T1000 (cell line): ENCODE measurements around the gene TIMM29.

Experiments used
- DNase-seq: peaks from one replicate; lab custom pipeline; 2025; ENCODE audit warnings: mixed read lengths; lab: John Stamatoyannopoulos, UW

TIMM29 gene

DNA sequence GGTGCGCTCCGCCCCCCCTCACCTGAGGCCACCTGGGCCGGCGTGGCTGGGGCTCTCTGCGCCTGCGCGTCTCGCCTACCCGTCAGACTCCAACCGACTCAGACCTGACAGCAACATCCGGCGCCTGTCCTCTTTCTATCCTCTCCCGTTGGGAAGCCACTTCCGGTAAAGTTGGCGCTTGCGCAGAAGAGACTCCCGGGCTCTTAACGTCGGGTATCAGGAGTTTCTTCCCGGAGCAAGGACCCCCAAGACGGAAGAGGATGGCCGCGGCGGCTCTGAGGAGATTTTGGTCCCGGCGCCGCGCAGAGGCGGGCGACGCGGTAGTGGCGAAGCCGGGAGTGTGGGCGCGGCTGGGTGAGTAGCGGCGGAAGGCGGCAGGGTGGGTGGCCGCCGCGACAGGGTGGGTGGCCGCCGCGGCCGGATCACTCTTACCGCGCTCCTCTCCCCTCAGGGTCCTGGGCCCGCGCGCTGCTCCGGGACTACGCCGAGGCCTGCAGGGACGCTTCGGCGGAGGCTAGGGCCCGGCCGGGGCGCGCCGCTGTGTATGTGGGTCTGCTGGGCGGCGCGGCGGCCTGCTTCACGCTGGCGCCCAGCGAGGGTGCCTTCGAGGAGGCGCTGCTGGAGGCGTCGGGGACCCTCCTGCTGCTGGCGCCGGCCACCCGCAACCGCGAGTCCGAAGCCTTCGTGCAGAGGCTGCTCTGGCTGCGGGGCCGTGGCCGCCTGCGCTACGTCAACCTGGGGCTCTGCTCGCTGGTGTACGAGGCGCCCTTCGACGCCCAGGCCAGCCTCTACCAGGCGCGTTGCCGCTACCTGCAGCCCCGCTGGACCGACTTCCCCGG is at the start of gene TIMM29, which contains the start of gene YIPF2:
TIMM29 (plus strand) TSS at position 249 of the 839 bp plus-strand sequence; CDS start at position 261, 12 bp downstream.
YIPF2 (minus strand) TSS at position 77 of the 839 bp plus-strand sequence. CDS start 229 bp downstream, outside the sequence.
- DNase-seq: peak; percentile 93

DNA sequence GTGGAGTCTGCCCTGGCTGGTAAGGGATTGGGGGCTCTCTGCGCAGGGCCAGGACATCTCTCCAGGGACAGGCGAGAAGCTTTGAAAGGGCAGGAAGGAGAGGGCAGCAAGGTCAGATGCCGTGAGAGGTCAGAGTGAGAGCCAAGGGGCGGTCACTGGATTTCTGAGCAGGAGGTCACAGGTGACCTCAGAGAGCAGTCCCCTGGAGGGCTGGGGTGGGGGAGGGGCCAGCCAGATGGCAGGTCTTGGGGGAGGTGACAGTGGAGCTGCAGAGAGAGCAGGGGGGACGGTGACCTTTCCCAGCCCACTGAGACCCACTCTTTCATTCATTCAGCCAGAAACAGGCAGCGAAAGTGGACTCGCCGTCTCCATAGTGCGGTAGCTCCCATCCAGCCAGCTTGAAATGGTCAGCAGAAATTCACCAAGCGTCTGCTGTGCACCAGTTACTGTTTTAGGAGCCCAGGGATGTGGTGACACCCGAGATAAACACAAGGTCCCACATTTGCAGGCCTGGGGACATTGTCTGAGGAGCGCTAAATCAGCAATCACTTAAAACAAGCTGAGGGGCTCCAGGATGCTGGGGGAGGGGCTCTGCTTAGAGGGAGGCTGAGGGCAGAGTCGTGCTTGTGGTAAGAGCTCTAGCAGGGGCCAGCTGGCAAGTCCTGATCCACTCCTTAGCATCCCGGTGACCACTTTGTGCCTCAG is 47.1 kb upstream of the TIMM29 start:
- DNase-seq: no peak

DNA sequence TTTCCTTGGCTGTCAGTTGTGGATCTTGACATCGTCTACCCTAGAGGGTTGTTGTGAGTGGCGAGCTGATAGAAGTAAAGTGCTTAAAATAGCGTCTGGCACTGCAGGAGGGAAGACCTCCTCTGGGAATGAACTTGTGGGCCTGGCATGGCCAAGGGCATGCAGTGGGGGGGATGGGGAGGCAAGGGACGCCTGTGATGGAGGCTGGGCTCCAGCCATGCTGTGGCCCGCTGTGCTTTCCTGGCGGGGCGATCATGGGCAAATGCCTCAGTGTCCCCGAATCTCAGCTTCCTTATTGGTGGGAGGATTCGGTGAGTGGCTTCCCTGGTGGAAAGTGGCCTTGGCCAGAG is 46.5 kb upstream of the TIMM29 start:
- DNase-seq: no peak

DNA sequence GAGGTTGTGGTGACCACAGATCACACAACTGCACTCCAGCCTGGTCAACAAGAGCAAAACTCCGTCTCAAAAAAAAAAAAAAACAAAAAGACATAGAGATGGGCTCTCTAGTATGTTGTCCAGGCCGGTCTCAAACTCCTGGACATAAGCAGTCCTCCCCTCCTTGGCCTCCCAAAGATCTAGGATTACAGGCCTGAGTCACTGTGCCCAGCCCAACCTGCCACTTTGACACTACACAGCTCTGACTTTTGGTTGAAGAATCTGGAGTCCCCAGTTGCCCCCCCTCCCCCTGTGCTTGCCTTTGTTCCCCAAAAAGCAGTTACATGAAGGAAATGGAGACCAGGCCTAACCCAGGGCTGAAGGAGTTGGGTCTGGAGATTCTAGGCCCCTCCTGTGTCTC is 44.3 kb upstream of the TIMM29 start:
- no peak for DNase-seq

DNA sequence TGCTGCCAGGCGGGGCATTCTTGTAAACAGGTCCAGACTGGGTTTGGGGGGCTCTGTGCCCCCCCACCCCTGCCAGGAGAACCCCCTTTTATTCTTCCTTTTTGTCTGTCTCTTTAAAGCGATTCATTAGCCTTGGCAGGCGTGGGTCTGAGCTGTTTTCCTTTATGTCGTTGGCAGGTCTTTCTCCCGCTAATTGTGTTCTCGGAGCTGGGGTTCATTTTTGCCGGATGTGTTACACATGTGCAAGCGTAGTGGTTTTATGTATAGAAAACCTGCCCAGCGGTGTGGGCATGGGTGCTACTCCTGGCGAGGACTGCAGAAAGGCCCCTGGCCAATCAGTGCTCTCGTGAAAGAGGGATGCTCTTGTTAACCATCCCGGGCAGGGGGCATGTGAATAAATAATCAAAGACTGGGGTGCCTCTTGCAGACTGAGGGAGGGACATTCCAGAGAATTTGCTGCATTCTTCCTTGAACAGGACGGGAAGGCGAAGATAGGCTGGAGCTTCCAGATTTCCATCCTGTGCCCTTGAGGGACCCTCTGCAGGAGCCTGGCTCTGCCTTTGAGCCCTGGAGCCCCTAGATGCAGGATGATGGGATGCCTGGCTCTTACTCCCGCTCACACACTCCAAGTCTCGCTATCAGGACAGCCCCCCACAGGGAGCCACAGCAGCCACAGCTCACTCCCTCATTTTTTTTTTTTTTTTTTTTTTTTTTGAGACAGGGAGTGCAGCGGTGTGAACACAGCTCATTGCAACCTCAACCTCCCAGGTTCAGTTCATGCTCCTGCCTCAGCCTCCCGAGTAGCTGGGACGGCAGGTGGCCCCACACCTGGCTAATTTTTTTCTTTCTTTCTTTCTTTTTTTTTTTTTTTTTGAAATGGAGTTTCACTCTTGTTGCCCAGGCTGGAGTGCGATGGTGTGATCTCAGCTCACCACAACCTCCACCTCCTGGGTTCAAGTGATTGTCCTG is 43.1 kb upstream of the TIMM29 start:
- DNase-seq: no peak

DNA sequence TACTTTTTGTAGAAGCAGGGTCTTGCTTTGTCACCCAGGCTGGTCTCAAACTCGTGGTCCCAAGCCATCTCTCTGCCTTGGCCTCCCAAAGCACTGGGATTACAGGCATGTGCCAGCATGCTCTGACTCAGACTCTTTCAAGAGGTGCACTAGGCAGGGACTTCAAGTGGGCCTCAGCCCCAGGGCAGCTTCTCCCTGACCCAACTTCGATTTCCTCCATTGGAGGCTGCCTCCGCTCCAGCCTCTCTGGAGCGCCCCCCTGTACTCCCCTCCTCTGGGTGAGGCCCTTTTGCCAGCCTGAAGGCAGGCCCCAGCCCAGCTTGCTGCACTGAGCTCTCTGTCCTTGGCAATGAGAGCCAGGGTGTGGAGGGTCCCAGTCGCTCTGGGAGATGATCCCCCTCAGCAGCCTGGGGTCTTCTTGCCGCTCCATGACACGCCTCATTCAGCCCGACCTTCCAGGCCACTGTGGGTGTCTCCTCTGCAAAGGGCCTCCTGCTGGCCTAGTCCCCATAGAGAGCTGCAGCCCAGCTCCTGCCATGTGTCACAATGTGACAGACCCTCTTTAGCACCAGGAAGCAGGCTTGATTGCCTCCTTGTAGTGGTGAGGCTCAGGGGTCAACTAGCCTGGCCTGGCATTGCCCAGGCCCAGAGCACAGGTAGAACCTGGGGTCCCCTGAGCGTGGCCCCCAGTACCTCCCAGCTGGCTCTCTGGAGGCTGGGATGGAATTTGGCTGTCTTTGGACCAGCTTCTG is 40.8 kb upstream of the TIMM29 start:
- DNase-seq: no peak

DNA sequence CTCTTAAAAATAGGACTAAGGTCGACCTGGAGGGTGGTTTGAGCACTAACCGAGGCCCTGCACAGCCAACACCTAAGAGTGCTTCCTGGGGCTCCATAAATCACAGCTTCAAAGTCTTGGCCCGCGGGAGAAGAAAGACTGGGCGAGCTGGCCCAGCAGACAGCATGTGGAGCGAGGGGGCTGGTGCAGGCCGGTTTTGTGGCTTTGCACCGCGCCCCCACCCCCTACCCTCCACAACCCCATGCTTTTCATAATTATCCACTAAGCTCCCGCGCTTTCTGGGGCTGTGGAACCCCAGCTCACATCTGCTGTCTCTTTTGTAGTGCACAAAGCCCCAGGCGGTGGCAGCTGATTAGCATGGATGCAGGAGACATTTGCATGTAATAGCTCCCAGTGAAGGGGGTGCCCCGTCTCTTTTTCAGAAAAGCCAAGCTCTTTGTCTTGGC is 40.2 kb upstream of the TIMM29 start:
- DNase-seq: no peak

DNA sequence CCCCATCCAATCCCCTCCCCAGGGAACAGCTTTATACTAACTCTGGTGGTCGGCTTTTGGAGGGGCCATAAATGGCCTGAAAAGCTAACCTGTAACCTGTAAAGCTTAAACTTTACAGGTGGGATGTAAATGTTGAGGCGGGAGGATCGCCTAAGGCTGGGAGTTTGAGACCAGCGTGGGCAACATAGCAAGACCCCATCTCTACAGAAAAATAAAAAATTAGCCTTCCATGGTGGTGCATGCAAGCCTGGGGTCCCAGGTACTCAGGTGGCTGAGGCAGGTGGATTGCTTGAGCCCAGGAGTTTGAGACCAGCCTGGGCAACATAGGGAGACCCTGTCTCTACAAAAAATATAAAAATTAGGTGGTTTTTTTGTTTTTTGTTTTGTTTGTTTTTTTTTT is 38.7 kb upstream of the TIMM29 start:
- DNase-seq: no peak

DNA sequence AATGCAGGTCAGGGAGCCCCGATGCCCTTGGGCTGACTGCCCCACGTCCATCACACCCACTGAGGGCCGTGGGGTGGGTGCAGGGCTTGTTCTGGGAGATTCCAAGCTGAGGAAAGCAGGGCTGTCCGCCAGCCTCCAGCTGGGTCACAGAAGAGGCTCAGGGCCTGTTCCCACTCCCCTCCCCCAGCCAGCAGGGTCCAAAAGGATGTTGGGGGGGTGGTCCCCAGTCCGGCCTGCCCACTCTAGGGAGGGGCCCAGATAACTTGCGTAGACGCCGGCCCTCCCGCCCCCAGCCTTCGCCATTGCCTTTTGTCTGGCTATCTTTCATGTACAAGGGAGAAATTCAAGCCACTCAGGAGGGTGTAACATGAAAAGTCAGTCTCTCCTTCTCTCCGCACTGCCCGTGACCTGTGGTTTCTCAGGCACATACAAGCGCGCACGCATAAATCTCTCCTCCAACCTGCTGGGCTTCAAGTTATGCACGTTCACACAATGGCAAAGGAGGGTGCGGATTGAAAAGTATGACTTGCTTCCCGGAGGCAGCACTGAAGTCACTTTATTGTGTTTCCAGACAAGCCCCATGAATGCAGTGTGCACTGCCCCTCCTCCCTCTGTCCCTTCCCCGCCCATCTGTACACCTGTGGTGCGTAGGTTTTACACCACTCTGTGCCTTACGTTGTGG is 37.1 kb upstream of the TIMM29 start:
- no peak for DNase-seq

DNA sequence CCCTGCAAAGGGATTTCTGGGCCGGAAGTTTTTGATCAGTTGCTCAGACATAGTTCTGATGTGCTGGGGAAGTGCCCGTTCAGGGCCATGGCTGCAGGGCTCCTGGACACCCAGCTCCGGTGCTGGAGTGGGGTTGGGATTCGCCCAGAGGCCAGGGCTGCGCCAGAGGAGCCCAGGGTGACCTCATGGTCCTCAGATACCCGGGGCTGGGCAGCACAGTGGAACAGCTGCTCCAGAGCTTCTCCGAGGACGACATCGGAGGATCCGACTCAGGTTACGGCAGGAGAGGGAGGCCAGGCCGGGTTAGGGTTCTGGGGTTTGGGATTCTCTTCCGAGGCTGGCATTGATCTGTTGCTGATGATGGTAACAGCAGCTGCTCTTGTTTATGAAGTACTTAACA is 36.4 kb upstream of the TIMM29 start:
- no peak for DNase-seq

DNA sequence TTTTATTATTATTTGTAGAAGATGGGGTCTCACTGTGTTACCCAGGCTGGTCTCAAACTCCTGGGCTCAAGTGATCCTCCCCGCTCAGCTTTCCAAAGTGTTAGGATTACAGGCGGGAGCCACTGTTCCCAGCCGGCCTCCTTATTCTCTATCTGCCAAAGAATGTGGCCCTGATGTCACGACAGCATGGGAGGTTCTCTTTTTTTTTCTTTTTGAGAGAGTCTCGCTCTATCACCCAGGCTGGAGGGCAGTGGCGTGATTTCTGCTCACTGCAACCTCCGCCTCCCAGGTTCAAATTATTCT is 33.7 kb upstream of the TIMM29 start:
- no peak for DNase-seq

DNA sequence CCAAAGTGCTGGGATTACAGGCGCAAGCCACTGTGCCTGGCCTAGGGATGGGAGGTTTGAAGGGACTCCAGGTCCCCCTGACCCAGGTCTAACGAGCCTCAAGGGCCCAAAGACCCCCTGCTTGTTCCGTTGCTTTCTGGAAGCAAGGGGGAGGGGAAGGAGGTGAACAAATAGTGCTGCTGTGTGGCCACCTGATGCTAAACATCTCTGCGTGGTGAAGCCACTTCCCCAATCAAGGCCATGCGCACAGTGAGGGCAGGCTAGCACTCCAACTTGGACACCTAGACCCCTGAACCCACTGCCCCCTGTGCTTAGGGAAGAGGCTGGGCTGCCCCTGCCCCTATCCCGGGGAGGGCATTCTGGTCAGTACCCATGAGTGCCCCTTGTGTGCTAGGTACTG is 33.2 kb upstream of the TIMM29 start:
- no peak for DNase-seq

DNA sequence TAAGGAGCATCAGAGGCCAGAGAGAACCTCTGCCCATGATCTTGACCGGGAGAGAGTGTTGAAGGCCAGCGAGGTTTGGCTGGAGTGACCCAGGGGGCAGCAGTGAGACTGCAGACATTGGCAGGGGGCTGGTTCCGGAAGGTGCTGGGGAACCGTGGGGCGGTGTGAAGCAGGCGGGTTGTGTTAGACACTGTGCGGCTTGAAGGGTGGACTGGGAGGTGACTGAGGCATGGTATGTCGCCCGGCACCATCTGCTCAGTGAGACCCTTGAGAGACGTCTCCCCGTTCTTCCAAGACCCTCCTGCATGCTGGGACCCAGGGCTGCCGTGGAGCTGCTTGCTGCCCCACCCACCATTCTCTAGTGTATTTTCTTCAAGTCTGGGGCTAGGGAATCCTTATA is 32.7 kb upstream of the TIMM29 start:
- no peak for DNase-seq

DNA sequence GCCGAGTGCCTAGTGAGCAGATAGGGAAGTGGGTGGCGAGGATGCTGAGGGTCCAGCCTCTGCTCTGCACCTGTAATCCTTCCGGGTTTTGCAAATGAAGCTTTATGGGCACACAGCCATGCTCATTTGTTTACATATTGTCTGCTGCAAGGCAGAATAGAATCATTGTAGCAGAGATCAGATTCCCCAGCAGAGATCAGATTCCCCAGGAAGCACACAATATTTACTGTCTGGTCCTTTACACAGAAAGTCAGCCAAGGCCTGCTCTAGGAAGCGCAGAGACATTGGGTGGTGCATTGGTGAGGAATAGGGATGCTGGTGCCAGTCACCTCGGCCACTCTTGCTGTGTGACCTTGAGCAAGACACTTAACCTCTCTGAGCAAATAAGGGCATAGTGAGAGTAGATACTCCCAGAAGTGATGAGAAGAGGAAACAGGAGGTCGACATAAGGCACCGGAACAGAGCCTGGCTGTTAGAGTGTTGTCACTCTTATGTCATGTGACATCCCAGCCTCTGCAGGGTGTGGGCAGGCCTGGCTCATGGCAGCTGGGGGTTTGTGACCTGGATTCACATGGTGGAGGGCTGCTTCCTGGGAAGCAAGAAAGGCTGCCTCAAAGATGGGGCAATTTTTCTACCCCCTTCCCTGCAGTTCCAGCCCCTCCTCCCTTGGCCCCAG is 31.6 kb upstream of the TIMM29 start:
- no peak for DNase-seq

DNA sequence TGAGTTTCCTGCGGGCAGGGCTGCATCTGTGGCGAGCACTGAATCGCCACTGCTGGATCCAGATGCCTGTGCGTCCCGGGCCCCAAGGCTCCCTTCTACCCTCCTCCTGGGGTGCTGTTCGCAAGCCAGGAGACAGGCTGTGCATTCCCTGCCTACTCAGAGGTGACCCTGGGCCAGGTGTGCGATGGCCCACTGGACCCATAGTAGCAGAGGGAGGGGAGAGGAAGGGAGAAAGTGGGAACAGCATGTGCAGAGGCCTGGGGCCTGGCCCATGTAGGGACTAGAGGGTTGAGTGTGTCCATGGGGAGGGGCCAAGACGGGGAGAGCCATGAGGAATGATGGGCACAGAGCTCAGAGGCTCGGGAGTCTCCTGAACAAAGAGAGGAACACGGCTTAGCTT is 30.0 kb upstream of the TIMM29 start:
- DNase-seq: no peak

DNA sequence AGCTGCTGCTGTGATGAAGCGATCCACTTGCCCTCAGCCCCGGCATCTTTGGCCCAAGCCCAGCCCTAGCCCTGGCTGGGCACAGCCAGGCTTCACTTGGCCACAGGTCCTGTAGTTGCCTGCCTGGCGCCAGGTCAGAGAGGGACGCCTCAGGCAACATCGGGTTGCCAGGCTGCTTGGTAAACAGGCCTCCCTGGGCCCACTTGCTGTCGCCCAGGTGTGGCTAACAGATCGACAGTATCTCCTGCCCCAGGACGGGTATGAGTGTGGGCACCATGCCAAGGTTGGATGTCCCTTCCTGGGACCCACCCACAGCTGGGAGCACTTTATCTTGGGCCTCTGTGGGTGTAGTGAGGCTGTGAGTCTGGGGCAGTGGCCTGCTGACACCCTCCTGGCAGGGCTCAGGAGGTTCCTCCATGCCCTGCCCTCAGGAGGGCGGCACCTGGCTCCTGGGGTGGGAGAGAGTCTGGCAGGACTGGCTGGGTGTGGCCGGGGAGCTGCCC is 29.4 kb upstream of the TIMM29 start:
- DNase-seq: no peak

DNA sequence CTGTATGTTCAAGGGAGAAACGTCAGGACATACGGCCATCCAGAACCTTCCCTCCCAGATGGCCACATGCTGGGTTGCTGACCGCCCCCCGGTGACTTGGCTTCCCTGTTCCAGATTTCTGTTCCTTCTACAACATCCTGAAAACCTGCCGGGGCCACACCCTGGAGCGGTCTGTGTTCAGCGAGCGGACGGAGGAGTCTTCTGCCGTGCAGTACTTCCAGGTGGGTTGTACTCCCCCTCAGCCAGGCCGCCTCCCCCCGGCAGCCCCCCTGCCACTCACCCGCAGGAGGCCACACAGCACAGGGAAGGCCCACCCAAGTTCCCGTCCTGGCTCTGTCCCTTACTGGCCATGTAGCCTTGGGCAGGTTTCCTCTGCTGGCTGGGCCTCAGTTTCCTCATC is 20.7 kb upstream of the TIMM29 start:
- no peak for DNase-seq

DNA sequence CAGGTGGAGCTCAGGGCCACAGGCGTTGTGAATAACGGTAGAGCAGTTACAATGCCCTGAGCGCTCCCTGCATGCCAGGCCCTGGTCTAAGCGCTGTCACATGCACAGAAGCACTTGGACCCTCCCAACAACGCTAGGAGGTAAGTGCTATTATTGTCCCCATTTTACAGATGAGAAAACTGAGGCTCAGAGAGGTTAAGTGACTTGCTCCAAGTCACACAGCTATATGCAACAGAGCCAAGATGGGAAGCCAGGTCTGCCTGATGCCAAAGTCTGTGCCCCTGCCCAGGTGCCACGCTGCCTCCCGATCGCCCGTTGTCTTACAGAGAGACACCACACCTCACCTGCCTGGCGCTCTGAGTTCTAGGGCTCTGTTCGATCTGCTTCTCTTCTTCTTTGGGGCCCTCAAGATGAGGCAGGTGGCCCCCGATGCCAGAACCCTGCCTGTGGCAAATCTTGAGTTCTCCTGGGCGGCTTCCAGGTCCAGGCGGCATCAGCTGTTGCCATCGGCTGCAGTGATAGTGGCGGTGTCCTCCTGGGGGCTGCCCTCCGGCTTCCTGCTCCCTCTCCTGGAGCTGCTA is 20.1 kb upstream of the TIMM29 start:
- no peak for DNase-seq

DNA sequence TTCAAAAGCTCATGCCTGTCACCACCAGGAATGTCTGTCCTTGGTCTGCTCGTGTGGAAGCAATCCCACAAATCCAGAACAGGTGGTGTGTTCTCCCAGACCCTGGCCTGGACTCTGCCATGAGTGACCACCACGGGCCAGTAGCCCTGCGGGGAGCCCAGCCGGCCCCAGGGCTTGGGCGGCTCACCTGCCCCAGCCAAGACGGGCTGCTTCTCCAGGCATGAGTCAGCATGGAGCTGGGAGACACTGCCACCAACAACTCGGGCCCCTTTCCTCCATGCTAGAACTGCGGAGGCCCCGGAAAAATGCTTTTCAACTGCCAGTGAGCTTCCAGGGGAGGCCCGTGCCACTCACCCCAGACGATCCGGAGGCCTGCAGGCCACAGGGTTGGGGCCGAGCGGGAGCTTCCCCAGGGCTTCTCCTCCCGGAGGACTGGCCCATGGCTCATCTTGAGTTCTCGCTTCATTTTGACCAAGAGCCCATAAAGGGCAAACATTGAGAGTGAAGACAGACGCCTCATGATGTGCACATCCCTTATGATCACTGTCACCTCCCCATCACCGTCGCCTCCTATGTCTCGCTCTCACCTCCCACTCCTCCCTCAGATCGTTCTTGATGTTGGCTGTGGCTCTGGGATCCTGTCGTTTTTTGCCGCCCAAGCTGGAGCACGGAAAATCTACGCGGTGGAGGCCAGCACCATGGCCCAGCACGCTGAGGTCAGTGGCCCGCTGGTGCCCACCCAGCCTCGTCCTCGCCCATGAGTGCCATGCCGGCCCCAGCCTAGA is 16.8 kb upstream of the TIMM29 start:
- no peak for DNase-seq
